Measurements from ENCODE around the gene PDIA5.

DNA sequence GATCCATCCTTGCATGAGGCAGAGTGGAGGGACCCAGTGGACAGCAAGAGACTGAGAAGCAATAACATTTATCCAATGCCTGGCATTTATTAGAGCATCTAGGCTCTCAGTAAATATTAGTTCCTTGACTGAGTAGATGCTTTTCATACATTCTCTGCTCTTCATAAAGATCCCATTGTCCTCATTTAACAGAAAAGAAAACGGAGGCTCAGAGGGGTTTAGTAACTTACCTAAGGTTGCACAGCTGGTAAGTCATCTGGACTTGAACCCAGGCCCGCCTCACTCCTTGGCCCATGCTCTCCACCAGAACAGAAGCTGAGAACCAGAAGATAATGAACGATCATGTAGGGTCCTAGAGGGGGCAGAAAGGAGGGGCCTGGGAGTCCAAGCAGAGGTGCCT lies 82.7 kb downstream of the PDIA5 start:
- TF ChIP-seq, protein P1, sequence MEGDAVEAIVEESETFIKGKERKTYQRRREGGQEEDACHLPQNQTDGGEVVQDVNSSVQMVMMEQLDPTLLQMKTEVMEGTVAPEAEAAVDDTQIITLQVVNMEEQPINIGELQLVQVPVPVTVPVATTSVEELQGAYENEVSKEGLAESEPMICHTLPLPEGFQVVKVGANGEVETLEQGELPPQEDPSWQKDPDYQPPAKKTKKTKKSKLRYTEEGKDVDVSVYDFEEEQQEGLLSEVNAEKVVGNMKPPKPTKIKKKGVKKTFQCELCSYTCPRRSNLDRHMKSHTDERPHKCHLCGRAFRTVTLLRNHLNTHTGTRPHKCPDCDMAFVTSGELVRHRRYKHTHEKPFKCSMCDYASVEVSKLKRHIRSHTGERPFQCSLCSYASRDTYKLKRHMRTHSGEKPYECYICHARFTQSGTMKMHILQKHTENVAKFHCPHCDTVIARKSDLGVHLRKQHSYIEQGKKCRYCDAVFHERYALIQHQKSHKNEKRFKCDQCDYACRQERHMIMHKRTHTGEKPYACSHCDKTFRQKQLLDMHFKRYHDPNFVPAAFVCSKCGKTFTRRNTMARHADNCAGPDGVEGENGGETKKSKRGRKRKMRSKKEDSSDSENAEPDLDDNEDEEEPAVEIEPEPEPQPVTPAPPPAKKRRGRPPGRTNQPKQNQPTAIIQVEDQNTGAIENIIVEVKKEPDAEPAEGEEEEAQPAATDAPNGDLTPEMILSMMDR (conservative IDR thresholded peaks at IDR 0.05) = no peak
- TF ChIP-seq ZFX (IDR thresholded peaks at IDR 0.05) = no peak
